ENCODE data around the gene TUBGCP2. TPM values are rescaled to one million over a fixed set of nuclear protein-coding genes. Genes with fewer than 3 reads are reported as not detected.

Gene TUBGCP2
- total RNA-seq, 4 donors from 2014 or later = 44.5 to 107 (median 57.1) TPM

DNA sequence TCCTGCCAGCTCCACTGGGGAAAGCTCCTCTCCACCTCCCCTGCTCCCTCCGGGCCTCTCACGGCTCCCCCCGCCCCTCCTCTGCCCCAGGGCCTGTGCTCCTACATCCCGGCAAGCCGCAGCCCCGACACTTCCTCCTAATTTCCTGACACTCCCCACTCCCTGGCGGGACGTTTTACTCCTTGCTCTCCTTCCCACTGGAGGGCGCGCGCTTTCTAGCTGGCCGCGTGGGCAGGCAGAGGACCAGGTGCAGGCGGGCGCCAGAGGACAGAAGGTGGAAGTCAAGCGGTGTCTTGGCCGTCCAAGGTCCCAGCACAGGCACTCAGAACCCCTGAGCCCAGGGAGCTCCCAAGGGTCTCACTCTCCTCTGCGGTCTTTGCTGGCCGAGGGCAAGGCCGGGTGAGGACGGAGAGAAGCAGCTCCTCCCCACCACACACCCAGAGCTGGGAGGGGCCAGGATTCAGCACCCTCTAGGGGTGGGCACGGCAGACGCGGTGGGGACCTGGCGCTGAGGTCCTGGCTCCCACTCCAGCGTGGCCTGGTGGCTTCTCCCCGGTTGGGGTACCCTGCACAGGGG is 51.1 kb downstream of the TUBGCP2 start:
- no peaks in the 10 kb centered on the region for H3K27me3 ChIP-seq
- DNase-seq (ENCODE audit: low spot score in 2 of 2) = no peak
- no peaks in the 10 kb centered on the region for H3K36me3 ChIP-seq
- H3K9me3 ChIP-seq = no peaks in the 10 kb centered on the region
- 16% methylated on average over 15 of the region's 27 CpGs for WGBS
- TF ChIP-seq, protein P1, sequence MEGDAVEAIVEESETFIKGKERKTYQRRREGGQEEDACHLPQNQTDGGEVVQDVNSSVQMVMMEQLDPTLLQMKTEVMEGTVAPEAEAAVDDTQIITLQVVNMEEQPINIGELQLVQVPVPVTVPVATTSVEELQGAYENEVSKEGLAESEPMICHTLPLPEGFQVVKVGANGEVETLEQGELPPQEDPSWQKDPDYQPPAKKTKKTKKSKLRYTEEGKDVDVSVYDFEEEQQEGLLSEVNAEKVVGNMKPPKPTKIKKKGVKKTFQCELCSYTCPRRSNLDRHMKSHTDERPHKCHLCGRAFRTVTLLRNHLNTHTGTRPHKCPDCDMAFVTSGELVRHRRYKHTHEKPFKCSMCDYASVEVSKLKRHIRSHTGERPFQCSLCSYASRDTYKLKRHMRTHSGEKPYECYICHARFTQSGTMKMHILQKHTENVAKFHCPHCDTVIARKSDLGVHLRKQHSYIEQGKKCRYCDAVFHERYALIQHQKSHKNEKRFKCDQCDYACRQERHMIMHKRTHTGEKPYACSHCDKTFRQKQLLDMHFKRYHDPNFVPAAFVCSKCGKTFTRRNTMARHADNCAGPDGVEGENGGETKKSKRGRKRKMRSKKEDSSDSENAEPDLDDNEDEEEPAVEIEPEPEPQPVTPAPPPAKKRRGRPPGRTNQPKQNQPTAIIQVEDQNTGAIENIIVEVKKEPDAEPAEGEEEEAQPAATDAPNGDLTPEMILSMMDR (IDR thresholded peaks at IDR 0.05) = no peak
- TF ChIP-seq EP300 (IDR thresholded peaks at IDR 0.05) = no peak
- TF ChIP-seq POLR2A (IDR thresholded peaks at IDR 0.05) = no peak
- TF ChIP-seq POLR2AphosphoS5 (IDR thresholded peaks at IDR 0.05) = no peak
- H3K4me1 ChIP-seq = peaks cover 52% of the 10 kb centered on the region
- H3K27ac ChIP-seq = peak overlapping the region; percentile 80
- H3K4me3 ChIP-seq = peak overlapping the region; percentile 36

DNA sequence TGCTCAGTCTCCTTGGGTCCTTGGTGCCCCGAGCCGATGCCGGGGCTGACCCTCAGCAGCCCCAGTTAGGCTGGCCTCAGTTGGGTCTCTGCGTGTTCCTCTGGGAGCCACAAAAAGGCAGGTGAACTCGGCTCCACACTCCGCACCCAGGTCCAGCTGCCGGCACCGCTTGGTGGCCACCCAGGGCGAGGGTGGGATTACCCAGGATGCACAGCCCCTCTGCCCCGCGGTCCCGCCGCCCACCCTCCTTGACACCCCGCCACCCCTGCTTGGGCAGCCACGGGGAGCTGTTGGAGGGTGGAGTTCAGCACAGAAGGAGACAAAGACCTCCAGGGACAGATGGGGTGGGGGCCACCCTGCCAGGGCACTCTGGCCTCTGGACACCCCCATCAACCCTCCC is 53.3 kb downstream of the TUBGCP2 start:
- Histone ChIP-seq H3K4me3 (no peak overlapping the region), H3K9me3 (no peaks in the 10 kb centered on the region), H3K4me1 (peaks cover 33% of the 10 kb centered on the region), H3K27ac (no peak overlapping the region), H3K36me3 (no peaks in the 10 kb centered on the region), H3K27me3 (peaks cover 16% of the 10 kb centered on the region)
- WGBS = 60% methylated on average over 1 of the region's 15 CpGs
- DNase-seq (ENCODE audit: low spot score in 2 of 2) = no peak
- TF ChIP-seq, protein P1 (IDR thresholded peaks at IDR 0.05) = no peak
- no peak for TF ChIP-seq POLR2A (IDR thresholded peaks at IDR 0.05)
- TF ChIP-seq POLR2AphosphoS5 (IDR thresholded peaks at IDR 0.05) = no peak
- no peak for TF ChIP-seq EP300 (IDR thresholded peaks at IDR 0.05)

DNA sequence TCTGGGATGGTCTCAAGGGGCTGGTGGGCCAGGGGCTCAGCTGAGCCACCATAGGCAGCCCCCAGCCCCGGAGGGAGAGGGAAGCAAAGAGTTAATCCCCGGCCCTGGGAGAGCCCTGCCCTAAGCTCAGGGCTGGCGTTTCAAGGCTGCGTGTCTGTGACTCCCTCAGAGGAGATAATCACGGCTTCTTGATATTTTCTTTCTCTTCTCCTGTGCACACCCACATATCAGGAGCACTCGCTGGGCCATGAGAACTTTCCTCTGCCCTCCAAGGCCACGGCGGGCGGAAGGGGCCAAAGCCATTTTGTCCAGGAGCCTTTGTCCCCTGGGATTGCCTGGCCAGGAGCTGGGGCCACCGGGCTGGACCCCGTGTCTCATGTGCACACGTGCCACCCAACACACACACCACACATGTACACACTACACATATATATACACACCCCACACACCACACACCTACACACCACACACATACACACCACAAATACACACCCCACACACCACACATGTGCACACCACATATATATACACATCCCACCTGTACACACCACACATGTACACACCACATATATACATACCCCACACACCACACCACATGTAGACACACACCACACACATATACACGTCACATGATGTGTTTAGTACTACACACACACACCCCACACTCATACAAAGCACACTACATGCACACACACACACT is 54.1 kb downstream of the TUBGCP2 start:
- WGBS = 67% methylated on average over 12 of the region's 13 CpGs
- H3K9me3 ChIP-seq = no peaks in the 10 kb centered on the region
- peaks cover 25% of the 10 kb centered on the region for H3K4me1 ChIP-seq
- H3K27ac ChIP-seq = no peak overlapping the region
- no peak overlapping the region for H3K4me3 ChIP-seq
- peaks cover 19% of the 10 kb centered on the region for H3K27me3 ChIP-seq
- no peak for TF ChIP-seq POLR2A (IDR thresholded peaks at IDR 0.05)
- no peak for TF ChIP-seq POLR2AphosphoS5 (IDR thresholded peaks at IDR 0.05)
- TF ChIP-seq EP300 (IDR thresholded peaks at IDR 0.05) = no peak
- TF ChIP-seq, protein P1 (IDR thresholded peaks at IDR 0.05) = no peak
- H3K36me3 ChIP-seq = no peaks in the 10 kb centered on the region
- no peak for DNase-seq (ENCODE audit: low spot score in 2 of 2)

DNA sequence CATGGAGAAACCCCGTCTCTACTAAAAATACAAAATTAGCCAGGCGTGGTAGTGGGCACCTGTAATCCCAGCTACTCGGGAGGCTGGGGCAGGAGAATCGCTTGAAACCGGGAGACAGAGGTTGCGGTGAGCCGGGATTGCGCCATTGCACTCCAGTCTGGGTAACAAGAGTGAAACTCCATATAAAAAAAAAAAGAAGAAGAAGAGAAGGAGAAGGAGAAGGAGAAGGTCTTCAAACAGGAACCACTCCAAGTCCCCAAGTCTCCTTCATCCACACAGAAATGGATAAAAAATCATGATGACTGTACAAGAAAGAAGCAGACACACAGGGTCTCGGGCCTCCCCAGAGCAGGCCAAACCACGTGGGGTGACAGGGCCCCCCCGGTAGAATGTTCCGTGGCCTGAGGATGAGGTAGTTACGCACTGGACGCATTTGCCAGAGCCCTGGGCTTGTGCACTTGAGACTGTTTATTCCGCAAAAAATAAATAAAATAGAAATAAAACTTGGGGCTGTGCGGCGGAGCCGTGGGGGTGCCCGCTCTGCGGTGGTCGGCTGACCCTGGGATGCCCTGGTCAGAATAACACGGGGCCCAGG is 55.2 kb downstream of the TUBGCP2 start:
- peaks cover 14% of the 10 kb centered on the region for H3K4me1 ChIP-seq
- 85% methylated on average over 22 of the region's 22 CpGs for WGBS
- no peaks in the 10 kb centered on the region for H3K36me3 ChIP-seq
- H3K27ac ChIP-seq = no peak overlapping the region
- TF ChIP-seq, protein P1 (IDR thresholded peaks at IDR 0.05) = no peak
- TF ChIP-seq EP300 (IDR thresholded peaks at IDR 0.05) (no peak), POLR2AphosphoS5 (IDR thresholded peaks at IDR 0.05) (no peak), POLR2A (IDR thresholded peaks at IDR 0.05) (no peak)
- H3K9me3 ChIP-seq = no peaks in the 10 kb centered on the region
- peaks cover 28% of the 10 kb centered on the region for H3K27me3 ChIP-seq
- DNase-seq (ENCODE audit: low spot score in 2 of 2) = no peak
- H3K4me3 ChIP-seq = no peak overlapping the region

DNA sequence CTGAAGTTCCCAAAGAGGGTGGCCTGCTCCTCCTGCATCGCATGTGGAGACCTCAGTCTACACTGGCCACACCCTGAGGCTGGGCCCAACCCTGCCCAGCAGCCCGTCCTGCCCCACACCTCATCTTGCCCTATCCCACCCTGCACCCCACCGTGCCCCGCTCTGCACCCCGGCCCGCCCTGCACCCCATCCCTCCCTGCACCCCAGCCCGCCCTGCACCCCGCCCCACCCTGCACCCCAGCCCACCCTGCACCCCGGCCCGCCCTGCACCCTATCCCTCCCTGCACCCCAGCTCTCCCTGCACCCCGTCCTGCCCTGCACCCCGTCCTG is 56.5 kb downstream of the TUBGCP2 start:
- Histone ChIP-seq H3K36me3 (no peaks in the 10 kb centered on the region), H3K27me3 (peaks cover 40% of the 10 kb centered on the region), H3K4me3 (no peak overlapping the region), H3K9me3 (no peaks in the 10 kb centered on the region), H3K27ac (no peak overlapping the region), H3K4me1 (peaks cover 1% of the 10 kb centered on the region)
- WGBS = 67% methylated on average over 11 of the region's 12 CpGs
- TF ChIP-seq, protein P1 (IDR thresholded peaks at IDR 0.05) = no peak
- TF ChIP-seq POLR2A (IDR thresholded peaks at IDR 0.05) (no peak), EP300 (IDR thresholded peaks at IDR 0.05) (no peak), POLR2AphosphoS5 (IDR thresholded peaks at IDR 0.05) (no peak)
- DNase-seq (ENCODE audit: low spot score in 2 of 2) = no peak

Data from suprapubic skin (tissue), 4 donors.